Sigmoid colon (tissue), 4 donors: ENCODE data around the gene VPS13A.

ENCODE experiments used
- CTCF ChIP-seq, 4 experiments: fragments of 450-650 bp in 3 of 4; fragments of 200-600 bp in 1 of 4; IDR thresholded peaks; one replicate each; pipeline ENCODE4 v1.5.1; 2016 to 2019; ENCODE audit warnings: antibody characterized with exemption in 4 of 4, mild to moderate bottlenecking in 3 of 4, moderate library complexity in 2 of 4
- EP300 ChIP-seq, 4 donors: sonication (generic); formaldehyde crosslinking; IDR thresholded peaks; one replicate each; pipeline ENCODE4 v1.6.1; 2017; ENCODE audit warnings: antibody characterized with exemption in 4 of 4
- POLR2A ChIP-seq, 2 donors: fragments of 450-650 bp; IDR thresholded peaks; one replicate each; pipeline ENCODE4 v1.6.1; 2016; ENCODE audit warnings: antibody characterized with exemption in 2 of 2, mild to moderate bottlenecking in 2 of 2, moderate library complexity in 2 of 2
- POLR2AphosphoS5 ChIP-seq, 4 donors: sonication (generic); formaldehyde crosslinking; IDR thresholded peaks; one replicate each; pipeline ENCODE4 v1.6.1; 2017; ENCODE audit warnings: antibody characterized with exemption in 4 of 4

- no peak for TF ChIP-seq POLR2A (IDR thresholded peaks at IDR 0.05)
- no peak for TF ChIP-seq CTCF (IDR thresholded peaks at IDR 0.05)
- no peak for TF ChIP-seq EP300 (IDR thresholded peaks at IDR 0.05)
- TF ChIP-seq POLR2AphosphoS5 (IDR thresholded peaks at IDR 0.05), result no peak
These were observed 270.3 kb downstream of the VPS13A start for GRCh38 chr9:77447646-77448045.
